T-cell (primary cell): ENCODE results near the gene HOPX. TPM values are rescaled to one million over a fixed set of nuclear protein-coding genes. Genes with fewer than 3 reads are reported as not detected.
"Not testable (repeated sequence)": the region's sequence is repeated elsewhere in the genome, so short reads cannot be mapped to it uniquely, and the experiment has no call there.

ENCODE experiments used
- ATAC-seq, 4 experiments: fragments of 200-7000 bp in 3 of 4; fragments of 150-1000 bp in 1 of 4; cut with Tn5 transposase; replicated peaks in 1 of 4; 1 replicate in 3 of 4; 2 replicates in 1 of 4; pipeline ENCODE4 v1.10.0; 2021; ENCODE audit warnings: moderate library complexity in 3 of 4, mild to moderate bottlenecking in 2 of 4, moderate number of reproducible peaks in 1 of 4
- CTCF ChIA-PET, 2 donors: fragments of 300-600 bp; sonication (Branson Sonifier 250); formaldehyde crosslinking; loops; one replicate each; lab custom pipeline; 2022; ENCODE audit warnings: antibody characterized with exemption in 2 of 2; lab: Charles Lee
- POLR2A ChIA-PET, 2 donors: fragments of 300-600 bp; sonication (Branson Sonifier 250); formaldehyde crosslinking; loops; one replicate each; lab custom pipeline; 2022; ENCODE audit warnings: antibody characterized with exemption in 2 of 2; lab: Charles Lee
- DNase-seq, 35 experiments: peaks; one replicate each; pipeline versions ENCODE4 v3.0.0 to v3.0.0-alpha.2; 2013 to 2023
- H3K27ac ChIP-seq: one replicate; pipeline ENCODE4 v1.5.1; 2013; ENCODE audit warnings: low read length
- H3K27me3 ChIP-seq, 2 experiments: replicated peaks in 1 of 2; 1 replicate in 1 of 2; 2 replicates in 1 of 2; pipeline versions ENCODE4 v1.6.1 to v1.7.0; 2013; ENCODE audit warnings: low read length in 1 of 2, mixed read lengths in 1 of 2; ENCODE audit not compliant: control insufficient read depth in 2 of 2, insufficient read depth in 2 of 2; ENCODE audit errors: extremely low read depth in 1 of 2
- H3K36me3 ChIP-seq, 2 donors: 1 replicate in 1 of 2; 2 replicates in 1 of 2; pipeline versions ENCODE4 v1.6.1 to v1.7.0; 2013; ENCODE audit warnings: low read length in 1 of 2; ENCODE audit not compliant: control insufficient read depth in 2 of 2, insufficient read depth in 1 of 2; ENCODE audit errors: extremely low read depth in 1 of 2
- H3K4me1 ChIP-seq, 2 experiments: 1 replicate in 1 of 2; 2 replicates in 1 of 2; pipeline versions ENCODE4 v1.6.1 to v1.7.0; 2013; ENCODE audit warnings: low read length in 2 of 2, mixed read lengths in 1 of 2; ENCODE audit not compliant: insufficient read depth in 2 of 2, control insufficient read depth in 1 of 2; ENCODE audit errors: extremely low read depth in 1 of 2
- H3K4me3 ChIP-seq, 2 donors: 1 replicate in 1 of 2; 2 replicates in 1 of 2; pipeline versions ENCODE4 v1.5.1 to v1.7.0; 2013; ENCODE audit warnings: mild to moderate bottlenecking in 2 of 2, low read length in 1 of 2, moderate library complexity in 1 of 2; ENCODE audit not compliant: control insufficient read depth in 1 of 2; ENCODE audit errors: extremely low read depth in 1 of 2
- H3K9me3 ChIP-seq: 2 replicates; pipeline ENCODE4 v1.7.0; 2013
- H3K27ac Mint-ChIP-seq, 2 donors: one replicate each; pipeline ENCODE4 v1.8.0; 2020 to 2021; ENCODE audit warnings: mild to moderate bottlenecking in 2 of 2, mixed read lengths in 2 of 2
- H3K27me3 Mint-ChIP-seq, 2 donors: one replicate each; pipeline ENCODE4 v1.8.0; 2021 to 2022; ENCODE audit warnings: mixed read lengths in 2 of 2
- H3K36me3 Mint-ChIP-seq: one replicate; pipeline ENCODE4 v1.8.0; 2021; ENCODE audit warnings: mixed read lengths
- H3K4me1 Mint-ChIP-seq, 3 donors: one replicate each; pipeline ENCODE4 v1.8.0; 2020 to 2022; ENCODE audit warnings: mixed read lengths in 3 of 3, mild to moderate bottlenecking in 1 of 3
- H3K4me3 Mint-ChIP-seq, 3 donors: one replicate each; pipeline ENCODE4 v1.8.0; 2020 to 2022; ENCODE audit warnings: mild to moderate bottlenecking in 3 of 3, mixed read lengths in 3 of 3, moderate library complexity in 3 of 3
- H3K9me3 Mint-ChIP-seq, 3 donors: one replicate each; pipeline ENCODE4 v1.8.0; 2020 to 2022; ENCODE audit warnings: mixed read lengths in 3 of 3
- WGBS: methylation state at CpG from one replicate; pipeline ENCODE4 v1.1.5; 2013; ENCODE audit warnings: missing lambda C conversion rate; ENCODE audit not compliant: insufficient coverage; 5-methylcytosine and 5-hydroxymethylcytosine counted together
- total RNA-seq, 35 experiments: library from RNA in 6 of 35; stranded (reverse) in 6 of 35; fragments of 120-200 nt in 1 of 35; gene quantifications; one replicate each; pipeline versions ENCODE4 v1.2.1 to v1.2.4 and lab custom pipeline; 2013 to 2026

HOPX gene
- 10 to 100 TPM in 4 of 5 donors, 1 to 10 TPM in 1; 6.3 to 34.9 (median 23.4) TPM for total RNA-seq
- 43.5 TPM for total RNA-seq (2013)
- total RNA-seq (lab: John Stamatoyannopoulos, UW) = 4.4 to 98.1 (median 14.3) reads per million in 29 experiments

- peak within 1 kb of the TSS; percentile 38 to 67 (median 61) for H3K4me3 Mint-ChIP-seq
- CTCF ChIA-PET = interaction anchor here in 1 of 2 donors (0.6 to 1.4 kb wide), 3 partner anchors 10 to 77 kb away, joined by 3 read pairs; no protein-coding TSS in a partner anchor
- POLR2A ChIA-PET = interaction anchor here in 1 of 2 donors (0.6 kb wide), 1 partner anchor 139 kb away, joined by 3 read pairs; no protein-coding TSS in a partner anchor
- H3K4me1 Mint-ChIP-seq = peaks cover 10 to 18% (median 15%) of the 10 kb centered on the region in 3 donors
- peak within 1 kb of the TSS; percentile 16 to 41 for H3K27ac Mint-ChIP-seq
- Histone ChIP-seq H3K27me3 (peaks cover 0 to 6% of the 10 kb centered on the region in 2 experiments), H3K27ac (no peak within 1 kb of the TSS), H3K9me3 (no peaks in the 10 kb centered on the region), H3K4me1 (peaks cover 5% of the 10 kb centered on the region in 2 experiments), H3K4me3 (peak within 1 kb of the TSS; percentile 17 to 42), H3K36me3 (no peaks in the 10 kb centered on the region)
- H3K9me3 Mint-ChIP-seq = no peaks in the 10 kb centered on the region
- peaks cover 8 to 26% of the 10 kb centered on the region in 2 donors for H3K27me3 Mint-ChIP-seq
- ATAC-seq (peak; percentile 31 to 95 (median 70)), DNase-seq (peak in 31 of 35 experiments; percentile 1 to 67 (median 21))
- H3K36me3 Mint-ChIP-seq = no peaks in the 10 kb centered on the region
- WGBS = 10% methylated on average over 7 of the region's 18 CpGs
These were observed at the start of gene HOPX for GRCh38 chr4:56681158-56681852. TSS of gene HOPX (minus strand) at chr4:56681296. CDS start at chr4:56657816, 23,480 bp downstream.

- H3K27ac Mint-ChIP-seq = no peak overlapping the region
- no peaks in the 10 kb centered on the region for H3K9me3 Mint-ChIP-seq
- no peak overlapping the region for H3K4me3 Mint-ChIP-seq
- DNase-seq = no peak
- no peaks in the 10 kb centered on the region for H3K36me3 Mint-ChIP-seq
- WGBS = 90% methylated on average over 4 of the region's 5 CpGs
- ChIA-PET POLR2A (no interaction called here), CTCF (interaction anchor here (0.7 to 0.8 kb wide), 2 partner anchors 92 to 133 kb away, joined by 3 to 5 read pairs; partner anchors contain the start of gene SPINK2 (in 1 of the 2))
- no peaks in the 10 kb centered on the region for H3K4me1 ChIP-seq
- ATAC-seq = no peak
- H3K27me3 Mint-ChIP-seq = peaks cover 0 to 1% of the 10 kb centered on the region in 2 donors
- H3K27me3 ChIP-seq = peaks cover 0 to 4% of the 10 kb centered on the region in 2 experiments
- no peak overlapping the region for H3K4me3 ChIP-seq
- no peaks in the 10 kb centered on the region for H3K9me3 ChIP-seq
- no peaks in the 10 kb centered on the region for H3K36me3 ChIP-seq
- H3K4me1 Mint-ChIP-seq = no peaks in the 10 kb centered on the region
- H3K27ac ChIP-seq = no peak overlapping the region
These were observed 49.0 kb upstream of the HOPX start for GRCh38 chr4:56730097-56730496.

- Histone ChIP-seq H3K9me3 (no peaks in the 10 kb centered on the region), H3K4me3 (no peak overlapping the region), H3K27me3 (peaks cover 0 to 4% of the 10 kb centered on the region in 2 experiments), H3K4me1 (no peaks in the 10 kb centered on the region), H3K27ac (no peak overlapping the region), H3K36me3 (no peaks in the 10 kb centered on the region)
- Mint-ChIP-seq H3K36me3 (no peaks in the 10 kb centered on the region), H3K4me3 (no peak overlapping the region), H3K4me1 (peaks cover under 1% of the 10 kb centered on the region in 3 donors), H3K27me3 (peaks cover 0 to 1% of the 10 kb centered on the region in 2 donors), H3K27ac (no peak overlapping the region), H3K9me3 (no peaks in the 10 kb centered on the region)
- ATAC-seq (no peak), DNase-seq (no peak)
- ChIA-PET POLR2A (interaction anchor here in 1 of 2 donors (0.6 kb wide), 1 partner anchor 75 kb away, joined by 3 read pairs; no protein-coding TSS in a partner anchor), CTCF (interaction anchor here (0.6 kb wide), 2 partner anchors 8 to 9 kb away, joined by 3 read pairs; no protein-coding TSS in a partner anchor)
- WGBS = 50% methylated on average over 2 of the region's 4 CpGs
These were observed 47.4 kb upstream of the HOPX start for GRCh38 chr4:56728512-56728911.

GRCh38 chr4:56727150-56727549 lies 46.1 kb upstream of the HOPX start:
- no peak overlapping the region for H3K27ac Mint-ChIP-seq
- no peak for ATAC-seq

GRCh38 chr4:56726593-56726992 lies 45.5 kb upstream of the HOPX start:
- H3K36me3 ChIP-seq, POLR2A ChIA-PET, H3K27ac ChIP-seq, H3K4me3 ChIP-seq, H3K9me3 Mint-ChIP-seq, H3K27me3 Mint-ChIP-seq, H3K4me3 Mint-ChIP-seq, DNase-seq, H3K27me3 ChIP-seq, H3K4me1 ChIP-seq, H3K27ac Mint-ChIP-seq, ATAC-seq, H3K9me3 ChIP-seq, H3K4me1 Mint-ChIP-seq, H3K36me3 Mint-ChIP-seq: not testable (repeated sequence)
- CTCF ChIA-PET = interaction anchor here in 1 of 2 donors (0.6 kb wide), 1 partner anchor 108 kb away, joined by 6 read pairs; no protein-coding TSS in a partner anchor
- no CpG with 5 or more reads among the region's 1 CpG for WGBS

More at GRCh38 chr4:56727150-56727549, 46.1 kb upstream of the HOPX start:
- Histone ChIP-seq H3K27ac (no peak overlapping the region), H3K27me3 (peaks cover 0 to 4% of the 10 kb centered on the region in 2 experiments), H3K9me3 (no peaks in the 10 kb centered on the region), H3K36me3 (no peaks in the 10 kb centered on the region), H3K4me3 (no peak overlapping the region), H3K4me1 (no peaks in the 10 kb centered on the region)
- Mint-ChIP-seq H3K4me3 (no peak overlapping the region), H3K27me3 (peaks cover 0 to 1% of the 10 kb centered on the region in 2 donors), H3K4me1 (peaks cover 4 to 6% (median 6%) of the 10 kb centered on the region in 3 donors), H3K36me3 (no peaks in the 10 kb centered on the region), H3K9me3 (no peaks in the 10 kb centered on the region)
- POLR2A ChIA-PET = no interaction called here
- CTCF ChIA-PET = no interaction called here
- 81% methylated on average over 4 of the region's 4 CpGs for WGBS
- no peak for DNase-seq

GRCh38 chr4:56723659-56724230 lies 42.6 kb upstream of the HOPX start:
- Mint-ChIP-seq H3K27me3 (no peaks in the 10 kb centered on the region), H3K9me3 (no peaks in the 10 kb centered on the region), H3K36me3 (no peaks in the 10 kb centered on the region), H3K4me3 (no peak overlapping the region), H3K27ac (peak overlapping the region in 1 of 2 donors; percentile 54), H3K4me1 (peaks cover 4 to 6% (median 6%) of the 10 kb centered on the region in 3 donors)
- CTCF ChIA-PET = no interaction called here
- WGBS = 50% methylated on average over 1 of the region's 2 CpGs
- Histone ChIP-seq H3K4me1 (no peaks in the 10 kb centered on the region), H3K36me3 (no peaks in the 10 kb centered on the region), H3K4me3 (no peak overlapping the region), H3K27ac (no peak overlapping the region), H3K9me3 (no peaks in the 10 kb centered on the region), H3K27me3 (no peaks in the 10 kb centered on the region)
- POLR2A ChIA-PET = no interaction called here
- ATAC-seq (no peak), DNase-seq (no peak)
